Activated CD4-positive, alpha-beta T cell treated with anti-CD3 and anti-CD28 coated beads, Interleukin-2, amount 10 ng/mL, durations not matched to agents 24 days and 14 days (primary cell): Measurements from ENCODE around the gene SLC25A51. TPM values are rescaled to one million over a fixed set of nuclear protein-coding genes. Genes with fewer than 3 reads are reported as not detected.

ENCODE experiments used
- DNase-seq: peaks from one replicate; pipeline ENCODE4 v3.0.0; 2022
- H3K27ac Mint-ChIP-seq: one replicate; pipeline ENCODE4 v1.8.0; 2022; ENCODE audit warnings: mild to moderate bottlenecking, mixed read lengths
- H3K27me3 Mint-ChIP-seq: one replicate; pipeline ENCODE4 v1.8.0; 2022; ENCODE audit warnings: mixed read lengths
- H3K36me3 Mint-ChIP-seq: one replicate; pipeline ENCODE4 v1.8.0; 2022; ENCODE audit warnings: low read depth, mild to moderate bottlenecking, mixed read lengths
- H3K4me1 Mint-ChIP-seq: one replicate; pipeline ENCODE4 v1.8.0; 2021; ENCODE audit warnings: mixed read lengths
- H3K4me3 Mint-ChIP-seq: one replicate; pipeline ENCODE4 v1.8.0; 2022; ENCODE audit warnings: mild to moderate bottlenecking, moderate library complexity, mixed read lengths
- H3K9me3 Mint-ChIP-seq: one replicate; pipeline ENCODE4 v1.8.0; 2021; ENCODE audit warnings: mixed read lengths
- intact Hi-C: fragments of 100-400 bp; cut with micrococcal nuclease; formaldehyde crosslinking; loops from one replicate; pipeline ENCODE4 v1.15.1; 2023
- total RNA-seq: library from RNA; stranded (reverse); gene quantifications from 2 replicates; pipeline ENCODE4 v1.2.3, GENCODE V29; 2022

The SLC25A51 gene
- total RNA-seq, 1 donor from 2014 or later = 32.0 TPM

DNA sequence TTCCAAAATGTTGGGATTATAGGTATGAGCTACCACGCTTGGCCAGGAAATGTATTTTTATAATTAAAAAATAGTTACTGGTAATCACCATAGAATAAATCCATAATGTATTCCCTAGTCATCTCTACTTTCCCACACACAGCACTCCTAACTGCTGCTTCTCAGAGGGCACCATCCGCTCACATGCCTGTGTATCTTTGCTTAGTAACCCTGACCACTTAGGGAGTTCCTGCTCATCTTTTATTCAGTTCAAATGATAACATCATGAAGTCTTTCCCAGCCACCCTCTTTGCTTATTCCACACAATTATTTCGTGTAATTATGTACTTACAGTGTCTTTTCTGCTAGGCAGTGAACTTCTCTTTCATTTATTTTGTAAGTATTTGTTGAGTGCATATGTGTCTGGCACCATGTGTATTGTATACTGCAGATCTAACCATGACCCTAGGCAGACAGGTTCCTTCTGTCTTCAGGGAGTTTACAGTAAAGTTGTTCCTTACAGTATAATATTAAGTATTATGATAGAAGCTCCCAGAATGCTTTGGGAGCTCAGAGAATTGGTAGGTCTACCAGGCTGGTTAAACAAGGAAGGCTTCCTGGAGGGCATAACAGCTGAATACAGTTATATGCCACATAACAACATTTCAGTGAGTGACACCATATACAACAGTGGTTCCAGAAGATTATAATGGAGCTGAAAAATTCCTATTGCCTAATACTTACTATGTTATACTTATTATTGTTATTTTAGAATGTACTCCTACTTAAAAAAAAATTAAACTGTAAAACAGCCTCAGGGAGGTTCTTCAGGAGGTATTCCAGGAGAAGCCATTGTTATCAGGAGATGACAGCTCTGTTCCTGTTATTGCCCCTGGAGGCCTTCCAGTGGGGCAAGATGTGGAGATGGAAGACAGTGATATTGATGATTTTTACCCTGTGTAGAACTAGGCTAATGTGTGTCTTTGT is 64.1 kb downstream of the SLC25A51 start:
- Mint-ChIP-seq H3K27ac (no peak overlapping the region), H3K4me1 (peaks cover 14% of the 10 kb centered on the region), H3K36me3 (peaks cover 10% of the 10 kb centered on the region), H3K4me3 (no peak overlapping the region), H3K27me3 (no peaks in the 10 kb centered on the region), H3K9me3 (no peaks in the 10 kb centered on the region)
- DNase-seq = no peak
- intact Hi-C loops = loop anchor here (2.0 to 5.0 kb wide), 2 partner anchors 37 to 55 kb away; partner anchors contain the start of genes DCAF10 and EXOSC3

Other genes starting within 250 kb of the SLC25A51 start
- gene TRMT10B, start 150.3 kb downstream of the SLC25A51 start, total RNA-seq = 12.4 and 13.2 TPM in 2 replicates
- 104 and 109 TPM in 2 replicates for gene EXOSC3, start 119.1 kb downstream of the SLC25A51 start, total RNA-seq
- 14.5 and 17.8 TPM in 2 replicates for gene DCAF10, start 103.3 kb downstream of the SLC25A51 start, total RNA-seq
- 1.6 and 2.1 TPM in 2 replicates for gene SHB, start 165.1 kb upstream of the SLC25A51 start, total RNA-seq